HEK293T (cell line): ENCODE results near the gene RAMACL.

ENCODE experiments used
- CTCF ChIA-PET: fragments of 350-600 bp; formaldehyde crosslinking; extraction: SDS; loops from one replicate; lab custom pipeline; 2021; ENCODE audit warnings: antibody characterized with exemption, inconsistent platforms; lab: Yijun Ruan, JAX
- POLR2A ChIA-PET: fragments of 350-600 bp; formaldehyde crosslinking; extraction: SDS; loops from one replicate; lab custom pipeline; 2020; ENCODE audit warnings: antibody characterized with exemption, inconsistent platforms; lab: Yijun Ruan, JAX
- DNase-seq: peaks from one replicate; pipeline ENCODE4 v3.0.0; 2012; ENCODE audit warnings: mixed read lengths; ENCODE audit errors: extremely low spot score
- ARNT ChIP-seq: fragments of 450-650 bp; IDR thresholded peaks from 2 replicates; pipeline ENCODE4 v1.6.1; 2017; ENCODE audit warnings: mild to moderate bottlenecking
- BHLHE40 ChIP-seq: fragments of 450-650 bp; IDR thresholded peaks from 2 replicates; pipeline ENCODE4 v1.6.1; 2016; ENCODE audit warnings: mild to moderate bottlenecking, moderate library complexity, borderline replicate concordance
- CTBP1 ChIP-seq: fragments of 450-650 bp; IDR thresholded peaks from 2 replicates; pipeline ENCODE4 v1.6.1; 2016; ENCODE audit warnings: borderline replicate concordance
- ELF4 ChIP-seq: fragments of 450-650 bp; IDR thresholded peaks from 2 replicates; pipeline ENCODE4 v1.6.1; 2017; ENCODE audit warnings: antibody characterized with exemption
- FOXA1 ChIP-seq: fragments of 450-650 bp; IDR thresholded peaks from 2 replicates; pipeline ENCODE4 v1.6.1; 2016; ENCODE audit warnings: mild to moderate bottlenecking
- FOXK2 ChIP-seq: fragments of 450-650 bp; IDR thresholded peaks from 2 replicates; pipeline ENCODE4 v1.6.1; 2016; ENCODE audit warnings: mild to moderate bottlenecking
- FOXM1 ChIP-seq: fragments of 450-650 bp; IDR thresholded peaks from 2 replicates; pipeline ENCODE4 v1.6.1; 2017; ENCODE audit warnings: mild to moderate bottlenecking, borderline replicate concordance
- HDGF ChIP-seq: fragments of 450-650 bp; IDR thresholded peaks from 2 replicates; pipeline ENCODE4 v1.6.1; 2017; ENCODE audit warnings: antibody characterized with exemption, borderline replicate concordance
- L3MBTL2 ChIP-seq: fragments of 450-650 bp; conservative IDR thresholded peaks from 2 replicates; pipeline ENCODE4 v1.6.1; 2016; ENCODE audit warnings: mild to moderate bottlenecking
- LEF1 ChIP-seq: fragments of 450-650 bp; IDR thresholded peaks from 2 replicates; pipeline ENCODE4 v1.6.1; 2017; ENCODE audit warnings: mild to moderate bottlenecking, borderline replicate concordance
- NFRKB ChIP-seq: fragments of 450-650 bp; IDR thresholded peaks from 2 replicates; pipeline ENCODE4 v1.6.1; 2016; ENCODE audit warnings: mild to moderate bottlenecking, moderate library complexity
- SP1 ChIP-seq: fragments of 450-650 bp; IDR thresholded peaks from 2 replicates; pipeline ENCODE4 v1.6.1; 2017
- SUZ12 ChIP-seq: fragments of 450-650 bp; IDR thresholded peaks from 2 replicates; pipeline ENCODE4 v1.6.1; 2016; ENCODE audit warnings: mild to moderate bottlenecking
- TARDBP ChIP-seq: fragments of 450-650 bp; IDR thresholded peaks from 2 replicates; pipeline ENCODE4 v1.6.1; 2016
- ZNF384 ChIP-seq: fragments of 450-650 bp; IDR thresholded peaks from 2 replicates; pipeline ENCODE4 v1.6.1; 2016
- TF ChIP-seq, protein P1 (sequence below): fragments of 450-650 bp; IDR thresholded peaks from 2 replicates; pipeline ENCODE4 v1.6.1; 2016

RAMACL gene

DNA sequence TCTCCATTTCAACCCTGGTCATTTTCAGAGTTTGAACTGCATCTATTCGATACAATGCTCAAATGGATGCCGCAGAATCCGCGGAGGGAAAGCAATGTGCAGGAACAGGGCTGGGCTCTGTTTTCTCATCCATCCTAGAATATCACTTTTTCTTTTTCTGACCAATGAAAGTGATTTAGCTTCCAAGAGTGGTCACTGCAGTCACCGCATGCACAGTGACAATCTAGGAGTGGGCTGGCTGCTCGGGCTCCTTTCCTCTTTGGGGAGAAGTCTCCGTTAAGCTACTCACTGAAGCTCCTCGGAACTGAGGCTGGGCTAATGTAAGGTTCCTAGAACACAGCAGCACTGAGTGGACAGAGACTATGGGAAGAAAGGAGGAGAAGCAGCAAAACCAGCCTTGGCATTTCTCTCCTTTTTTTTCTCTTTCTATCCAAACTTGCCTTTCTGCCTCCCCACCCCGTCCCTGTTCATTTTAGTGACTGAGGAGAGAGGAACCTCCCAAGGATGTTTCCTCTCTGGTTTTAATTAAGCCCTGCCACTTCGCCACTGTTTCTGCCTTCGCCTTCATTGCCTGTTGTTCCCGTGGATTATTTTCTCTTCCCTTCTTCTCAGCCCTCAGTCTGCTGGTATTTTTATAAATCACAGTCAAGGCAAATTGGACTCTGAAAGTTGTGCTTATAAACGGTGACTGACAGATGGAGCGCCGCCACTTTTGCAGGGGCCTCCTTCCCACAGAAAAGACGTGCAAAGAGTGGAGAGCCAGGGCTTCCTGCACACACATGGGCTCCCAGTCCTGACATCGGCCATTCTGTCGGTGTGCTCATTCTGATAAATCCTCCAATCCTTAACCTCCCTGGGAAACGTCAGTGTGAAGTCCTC is 41.1 kb downstream of the RAMACL start:
- TF ChIP-seq CTBP1 (no peak), BHLHE40 (no peak), FOXA1 (no peak), L3MBTL2 (no peak), SUZ12 (no peak), NFRKB (no peak), ZNF384 (no peak), HDGF (no peak), LEF1 (no peak), FOXM1 (no peak)
- DNase-seq = no peak
- CTCF ChIA-PET = no interaction called here
- POLR2A ChIA-PET = no interaction called here

DNA sequence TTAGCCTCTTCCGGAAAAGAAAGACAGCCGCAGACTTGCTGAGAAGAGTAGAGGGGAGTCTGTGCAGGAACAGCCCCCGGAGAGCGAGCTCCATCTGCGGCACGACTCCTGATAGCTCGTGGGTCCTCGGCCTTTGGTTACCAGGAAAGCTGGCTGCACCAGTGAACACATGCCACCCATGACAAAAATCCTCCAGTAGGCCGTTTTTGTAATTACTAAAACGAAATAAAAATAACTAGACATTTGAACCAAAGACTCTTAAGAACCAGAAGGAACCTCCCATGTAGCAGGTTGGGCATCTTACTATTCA is 42.2 kb downstream of the RAMACL start:
- POLR2A ChIA-PET = no interaction called here
- no peak for DNase-seq
- CTCF ChIA-PET = no interaction called here
- TF ChIP-seq FOXM1 = no peak
- TF ChIP-seq SUZ12 = no peak
- no peak for TF ChIP-seq ZNF384
- no peak for TF ChIP-seq ELF4
- TF ChIP-seq TARDBP = no peak
- no peak for TF ChIP-seq LEF1
- no peak for TF ChIP-seq FOXA1
- TF ChIP-seq BHLHE40 = no peak
- TF ChIP-seq ARNT = no peak
- no peak for TF ChIP-seq FOXK2
- no peak for TF ChIP-seq NFRKB

DNA sequence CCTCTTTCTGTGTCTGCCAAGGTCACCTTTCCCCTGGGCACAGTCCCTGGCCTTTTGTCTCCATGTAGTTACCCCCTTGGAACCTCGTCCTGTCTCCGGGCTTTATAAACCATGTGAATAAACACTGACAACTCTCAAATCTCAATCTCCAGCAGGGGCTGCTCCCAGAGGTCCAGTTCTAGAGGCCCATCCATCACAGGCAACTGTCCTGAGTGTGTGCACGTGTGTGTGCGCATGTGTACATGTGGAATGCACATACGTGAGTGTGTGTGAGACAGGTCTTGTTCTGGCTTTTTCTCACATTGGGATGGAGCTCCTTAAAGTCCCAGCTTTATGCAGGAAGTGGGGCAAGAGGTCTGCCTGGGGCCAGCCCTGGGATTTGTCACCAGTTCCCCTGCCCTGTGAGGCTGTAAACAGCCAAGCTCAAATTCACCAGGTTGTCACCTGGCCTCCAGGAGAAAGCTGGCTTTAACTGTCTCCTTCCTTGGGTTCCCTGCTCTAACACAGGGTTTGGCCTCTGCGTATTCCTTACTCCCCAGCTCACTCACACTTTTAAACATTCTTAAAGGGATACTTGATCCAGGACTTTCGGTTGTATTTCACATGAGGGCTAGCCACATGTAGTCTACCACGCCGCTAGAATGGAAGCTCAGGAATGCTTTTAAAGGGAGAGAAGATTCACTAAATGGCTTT is 42.7 kb downstream of the RAMACL start:
- POLR2A ChIA-PET = no interaction called here
- DNase-seq = no peak
- CTCF ChIA-PET = no interaction called here
- TF ChIP-seq HDGF (no peak), FOXA1 (no peak), LEF1 (no peak), FOXK2 (no peak), NFRKB (no peak), TARDBP (no peak), BHLHE40 (no peak), FOXM1 (no peak), ARNT (no peak), SP1 (no peak), CTBP1 (no peak), ZNF384 (no peak), ELF4 (no peak), SUZ12 (no peak), L3MBTL2 (no peak)
- TF ChIP-seq, protein P1, sequence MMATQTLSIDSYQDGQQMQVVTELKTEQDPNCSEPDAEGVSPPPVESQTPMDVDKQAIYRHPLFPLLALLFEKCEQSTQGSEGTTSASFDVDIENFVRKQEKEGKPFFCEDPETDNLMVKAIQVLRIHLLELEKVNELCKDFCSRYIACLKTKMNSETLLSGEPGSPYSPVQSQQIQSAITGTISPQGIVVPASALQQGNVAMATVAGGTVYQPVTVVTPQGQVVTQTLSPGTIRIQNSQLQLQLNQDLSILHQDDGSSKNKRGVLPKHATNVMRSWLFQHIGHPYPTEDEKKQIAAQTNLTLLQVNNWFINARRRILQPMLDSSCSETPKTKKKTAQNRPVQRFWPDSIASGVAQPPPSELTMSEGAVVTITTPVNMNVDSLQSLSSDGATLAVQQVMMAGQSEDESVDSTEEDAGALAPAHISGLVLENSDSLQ = no peak

DNA sequence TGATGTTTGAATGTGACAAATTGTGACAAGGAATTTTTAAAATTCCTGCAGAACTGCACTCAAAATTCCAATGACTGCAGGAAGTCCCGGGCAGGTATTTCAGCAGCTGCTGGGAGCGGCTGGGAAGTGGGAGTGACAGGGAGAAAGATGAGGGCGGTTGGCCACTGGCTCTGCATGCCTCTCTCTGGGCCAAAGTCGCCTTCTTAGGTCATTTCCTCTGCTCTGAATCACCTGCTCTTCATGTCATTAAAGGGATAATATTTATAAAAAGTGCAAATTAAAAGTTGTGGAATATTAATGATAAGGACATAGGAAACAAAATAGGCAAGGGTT is 43.9 kb downstream of the RAMACL start:
- no peak for DNase-seq
- ChIA-PET CTCF (no interaction called here), POLR2A (no interaction called here)
- TF ChIP-seq SP1 (no peak), FOXM1 (no peak), LEF1 (no peak)

DNA sequence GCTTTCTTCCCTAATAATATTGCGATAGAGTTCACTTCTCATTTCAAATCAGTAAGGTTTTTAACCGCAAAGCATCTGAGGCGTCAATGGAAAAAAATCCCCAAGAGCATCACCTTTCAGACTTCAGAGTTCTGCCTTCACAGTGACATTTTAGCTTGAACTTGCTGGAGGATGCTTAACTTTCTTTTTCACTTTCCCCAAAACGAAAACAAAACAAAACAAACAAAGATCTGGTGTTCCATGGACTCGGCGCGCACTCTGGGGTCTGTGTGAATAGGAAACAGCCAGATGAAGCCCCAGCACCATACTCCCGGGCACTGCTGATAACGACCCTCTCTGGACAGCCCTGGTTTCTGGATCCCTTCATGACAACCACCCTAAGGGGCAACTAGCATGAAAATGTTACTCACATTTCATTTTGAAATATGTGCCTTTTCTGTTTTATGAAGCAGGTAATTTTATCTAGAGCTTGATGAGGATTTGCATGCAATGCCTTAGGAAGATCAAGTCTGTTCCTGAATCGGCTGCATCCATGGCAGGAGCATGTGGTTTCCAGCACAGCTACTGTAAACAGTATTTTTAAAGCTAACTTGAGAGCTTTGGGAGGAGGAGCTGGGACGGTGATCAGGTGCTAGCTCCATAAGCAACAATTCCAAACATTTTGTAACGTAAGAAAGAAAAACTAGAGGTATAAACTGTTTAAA is 44.5 kb downstream of the RAMACL start:
- ChIA-PET POLR2A (no interaction called here), CTCF (no interaction called here)
- TF ChIP-seq FOXK2 (no peak), FOXA1 (no peak), TARDBP (no peak), SP1 (no peak), FOXM1 (no peak), L3MBTL2 (no peak)
- TF ChIP-seq, protein P1 = no peak
- no peak for DNase-seq

DNA sequence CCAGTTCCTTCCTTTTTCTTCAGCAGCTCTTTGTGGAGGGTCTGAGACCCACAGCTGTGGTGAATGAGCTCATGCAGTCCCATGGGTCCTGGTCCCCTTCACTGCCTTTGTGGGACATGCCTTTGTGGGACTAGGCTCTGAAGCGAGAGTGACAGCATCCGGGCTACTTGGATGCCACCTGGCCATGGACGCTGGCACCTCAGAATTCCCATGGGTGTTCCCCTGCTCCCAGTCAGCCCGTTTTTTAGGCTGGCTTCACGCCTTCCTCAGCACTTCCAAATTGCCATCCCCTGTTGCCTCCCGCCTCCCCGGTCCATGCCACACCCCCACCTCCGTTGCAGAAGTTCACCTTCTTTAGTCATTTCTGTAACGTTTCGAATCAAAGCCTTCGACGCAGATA is 45.1 kb downstream of the RAMACL start:
- DNase-seq = no peak
- POLR2A ChIA-PET = no interaction called here
- CTCF ChIA-PET = no interaction called here
- no peak for TF ChIP-seq FOXK2
- no peak for TF ChIP-seq HDGF
- no peak for TF ChIP-seq NFRKB
- TF ChIP-seq L3MBTL2 = no peak
- TF ChIP-seq CTBP1 = no peak
- TF ChIP-seq FOXA1 = no peak
- no peak for TF ChIP-seq ELF4
- no peak for TF ChIP-seq ARNT
